Calu3 (cell line): ENCODE data around the gene TOM1L2. TPM values are rescaled to one million over a fixed set of nuclear protein-coding genes. Genes with fewer than 3 reads are reported as not detected.

ENCODE experiments used
- BruUV-seq: library from RNA; stranded (reverse); fragments of 400-500 nt; replicated peaks from 2 replicates; lab custom pipeline; 2021; lab: Mats Ljungman, UMichigan
- CTCF ChIA-PET: fragments of 300-600 bp; sonication (Branson Sonifier 250); formaldehyde crosslinking; loops from one replicate; lab custom pipeline; 2022; ENCODE audit warnings: antibody characterized with exemption; lab: Charles Lee
- DNase-seq: peaks from one replicate; pipeline ENCODE4 v3.0.0; 2022
- H3K27ac Mint-ChIP-seq: one replicate; pipeline ENCODE4 v1.8.0; 2022; ENCODE audit warnings: mixed read lengths; ENCODE audit not compliant: unreplicated experiment
- H3K27me3 Mint-ChIP-seq: one replicate; pipeline ENCODE4 v1.8.0; 2022; ENCODE audit warnings: mixed read lengths; ENCODE audit not compliant: unreplicated experiment
- H3K36me3 Mint-ChIP-seq: one replicate; pipeline ENCODE4 v1.8.0; 2022; ENCODE audit warnings: mild to moderate bottlenecking, moderate library complexity, mixed read lengths; ENCODE audit not compliant: insufficient read depth, unreplicated experiment
- H3K4me1 Mint-ChIP-seq: one replicate; pipeline ENCODE4 v1.8.0; 2022; ENCODE audit warnings: mild to moderate bottlenecking, low read depth, mixed read lengths; ENCODE audit not compliant: unreplicated experiment
- H3K4me3 Mint-ChIP-seq: one replicate; pipeline ENCODE4 v1.8.0; 2022; ENCODE audit warnings: mild to moderate bottlenecking, low read depth, moderate library complexity, mixed read lengths; ENCODE audit not compliant: unreplicated experiment
- H3K9me3 Mint-ChIP-seq: one replicate; pipeline ENCODE4 v1.8.0; 2022; ENCODE audit warnings: low read depth, mixed read lengths; ENCODE audit not compliant: unreplicated experiment
- CTCF ChIP-seq: fragments of 200-600 bp; IDR thresholded peaks from one replicate; pipeline ENCODE4 v1.8.0; 2022; ENCODE audit warnings: antibody characterized with exemption; ENCODE audit not compliant: unreplicated experiment
- intact Hi-C: fragments of 100-400 bp; cut with micrococcal nuclease; formaldehyde crosslinking; loops from one replicate; pipeline ENCODE4 v1.10.0; 2022; ENCODE audit not compliant: unreplicated experiment
- total RNA-seq: library from RNA; stranded (reverse); gene quantifications from 2 replicates; pipeline ENCODE4 v1.2.3, GENCODE V29; 2022

The TOM1L2 gene
- total RNA-seq, 1 experiment from 2014 or later = 20.1 TPM

- DNase-seq = no peak
- H3K27ac Mint-ChIP-seq = no peak overlapping the region
- no peaks in the 10 kb centered on the region for H3K27me3 Mint-ChIP-seq
- H3K9me3 Mint-ChIP-seq = no peaks in the 10 kb centered on the region
- intact Hi-C loops = no loop called here
- CTCF ChIA-PET = no interaction called here
- no peaks in the 10 kb centered on the region for H3K4me1 Mint-ChIP-seq
- no TSS peak for BruUV-seq
- no peak for TF ChIP-seq CTCF
- no peak overlapping the region for H3K4me3 Mint-ChIP-seq
- H3K36me3 Mint-ChIP-seq = no peaks in the 10 kb centered on the region
These were observed 11.2 kb upstream of the TOM1L2 start for GRCh38 chr17:17983376-17983775.

- Mint-ChIP-seq H3K27me3 (no peaks in the 10 kb centered on the region), H3K36me3 (no peaks in the 10 kb centered on the region), H3K27ac (no peak overlapping the region), H3K4me1 (no peaks in the 10 kb centered on the region), H3K9me3 (no peaks in the 10 kb centered on the region), H3K4me3 (no peak overlapping the region)
- no peak for TF ChIP-seq CTCF
- CTCF ChIA-PET = no interaction called here
- intact Hi-C loops = no loop called here
- DNase-seq = no peak
- BruUV-seq = no TSS peak
These were observed 10.6 kb upstream of the TOM1L2 start for GRCh38 chr17:17982801-17983200.

GRCh38 chr17:17981330-17981729 is 9.1 kb upstream of the TOM1L2 start:
- no peak for DNase-seq
- no TSS peak for BruUV-seq
- H3K27me3 Mint-ChIP-seq = no peaks in the 10 kb centered on the region
- intact Hi-C loops = no loop called here
- H3K9me3 Mint-ChIP-seq = no peaks in the 10 kb centered on the region
- H3K27ac Mint-ChIP-seq = no peak overlapping the region
- no peaks in the 10 kb centered on the region for H3K4me1 Mint-ChIP-seq
- H3K4me3 Mint-ChIP-seq = no peak overlapping the region
- TF ChIP-seq CTCF = no peak
- H3K36me3 Mint-ChIP-seq = no peaks in the 10 kb centered on the region
- CTCF ChIA-PET = no interaction called here

GRCh38 chr17:17979778-17980177 is 7.6 kb upstream of the TOM1L2 start:
- no TSS peak for BruUV-seq
- no peak for TF ChIP-seq CTCF
- CTCF ChIA-PET = no interaction called here
- Mint-ChIP-seq H3K27me3 (peaks cover 10% of the 10 kb centered on the region), H3K4me1 (no peaks in the 10 kb centered on the region), H3K27ac (no peak overlapping the region), H3K4me3 (no peak overlapping the region), H3K9me3 (no peaks in the 10 kb centered on the region), H3K36me3 (peaks cover 4% of the 10 kb centered on the region)
- intact Hi-C loops = no loop called here
- DNase-seq = no peak
